Panc1 (cell line): Measurements from ENCODE around the gene FBXO9. TPM values are rescaled to one million over a fixed set of nuclear protein-coding genes. Genes with fewer than 3 reads are reported as not detected.

Source experiments
- ATAC-seq: fragments of 200-7000 bp; cut with Tn5 transposase; 2 replicates; pipeline ENCODE4 v1.9.1; 2020; ENCODE audit warnings: mild to moderate bottlenecking, moderate library complexity
- BruUV-seq: library from RNA; stranded (reverse); fragments of 400-500 nt; replicated peaks from 2 replicates; lab custom pipeline; 2021; lab: Mats Ljungman, UMichigan
- CTCF ChIA-PET: fragments of 300-600 bp; sonication (Branson Sonifier 250); formaldehyde crosslinking; loops from one replicate; lab custom pipeline; 2022; ENCODE audit warnings: antibody characterized with exemption; lab: Charles Lee
- POLR2A ChIA-PET: fragments of 300-600 bp; sonication (Branson Sonifier 250); formaldehyde crosslinking; loops from one replicate; lab custom pipeline; 2022; ENCODE audit warnings: antibody characterized with exemption; lab: Charles Lee
- DNase-seq: peaks from one replicate; pipeline ENCODE4 v3.0.0-alpha.2; 2010; ENCODE audit warnings: low read depth, low spot score
- H3K27ac ChIP-seq: 2 replicates; pipeline ENCODE4 v1.5.1; 2011; ENCODE audit warnings: mild to moderate bottlenecking, low read length, inconsistent platforms
- H3K27me3 ChIP-seq: fragments of 200-500 bp; sonication (Bioruptor generic); 2 replicates; pipeline ENCODE4 v1.6.0; 2014; ENCODE audit warnings: low read length, inconsistent platforms; ENCODE audit not compliant: control insufficient read depth, insufficient read depth
- H3K36me3 ChIP-seq: fragments of 200-500 bp; sonication (Bioruptor generic); 2 replicates; pipeline ENCODE4 v1.5.1; 2014; ENCODE audit warnings: inconsistent platforms, mild to moderate bottlenecking, low read length, moderate library complexity; ENCODE audit not compliant: control insufficient read depth, insufficient read depth
- H3K4me1 ChIP-seq: 2 replicates; pipeline ENCODE4 v1.5.1; 2011; ENCODE audit warnings: inconsistent platforms, mild to moderate bottlenecking, low read length, moderate library complexity; ENCODE audit not compliant: control insufficient read depth, insufficient read depth
- H3K4me3 ChIP-seq, 2 experiments: 2 replicates each; pipeline ENCODE4 v1.5.1; 2011 to 2012; ENCODE audit warnings: low read depth in 2 of 2, low read length in 2 of 2, mild to moderate bottlenecking in 2 of 2, inconsistent platforms in 1 of 2, moderate library complexity in 1 of 2
- H3K9me3 ChIP-seq: fragments of 200-500 bp; sonication (Bioruptor generic); 2 replicates; pipeline ENCODE4 v1.5.1; 2014; ENCODE audit warnings: low read depth, mild to moderate bottlenecking, inconsistent platforms, low read length, moderate library complexity; ENCODE audit not compliant: control insufficient read depth, insufficient read depth
- REST ChIP-seq, 2 experiments: IDR thresholded peaks; 2 replicates each; pipeline ENCODE4 v1.6.1; 2011 to 2012; ENCODE audit warnings: low read depth in 2 of 2, control low read depth in 1 of 2, low read length in 1 of 2, mild to moderate bottlenecking in 1 of 2, moderate library complexity in 1 of 2; ENCODE audit not compliant: insufficient read depth in 1 of 2
- SIN3A ChIP-seq: IDR thresholded peaks from 2 replicates; pipeline ENCODE4 v1.6.1; 2012; ENCODE audit warnings: low read depth, mild to moderate bottlenecking, low read length, moderate library complexity, borderline replicate concordance; ENCODE audit not compliant: insufficient read depth
- TCF7L2 ChIP-seq: IDR thresholded peaks from 2 replicates; pipeline ENCODE4 v1.6.1; 2011; ENCODE audit warnings: mild to moderate bottlenecking, low read depth, low read length, inconsistent platforms
- in situ Hi-C: cut with HindIII; loops from 2 replicates; pipeline ENCODE4 v1.10.0; 2016; ENCODE audit warnings: low sequenced_read_pairs, low pct_unique_long_range_greater_than_20kb
- intact Hi-C: fragments of 100-400 bp; cut with micrococcal nuclease; formaldehyde crosslinking; loops from one replicate; pipeline ENCODE4 v1.10.0; 2022; ENCODE audit not compliant: unreplicated experiment
- total RNA-seq: library from RNA; stranded (reverse); gene quantifications from one replicate; pipeline ENCODE4 v1.2.1, GENCODE V29; 2021; ENCODE audit not compliant: unreplicated experiment

FBXO9 gene
- total RNA-seq, 1 experiment from 2014 or later = 60.0 TPM

GRCh38 chr6:53148684-53149083, 83.5 kb downstream of the FBXO9 start, which contains the start of gene GCM1:
Gene GCM1, minus strand, starts transcription at chr6:53148841. Its CDS starts 3,209 bp downstream, at chr6:53145632.
- ChIA-PET POLR2A (no interaction called here), CTCF (no interaction called here)
- H3K27me3 ChIP-seq = peaks cover 2% of the 10 kb centered on the region; the same call in 1 of the 2 replicates
- in situ Hi-C loops = no loop called here
- no peaks in the 10 kb centered on the region for H3K36me3 ChIP-seq
- H3K4me1 ChIP-seq = no peaks in the 10 kb centered on the region
- ATAC-seq = no peak
- no peak within 1 kb of the TSS for H3K4me3 ChIP-seq
- TF ChIP-seq REST (IDR thresholded peaks at IDR 0.05; ENCODE audit: insufficient read depth in 1 of 2, low read depth in 2 of 2, low read length in 1 of 2) (no peak), SIN3A (no peak), TCF7L2 (no peak)
- H3K27ac ChIP-seq = no peak within 1 kb of the TSS
- intact Hi-C loops = no loop called here
- DNase-seq = no peak
- no peaks in the 10 kb centered on the region for H3K9me3 ChIP-seq
- BruUV-seq = no TSS peak

Other genes with a start within 250 kb of the FBXO9 start
- not detected for gene GSTA5, start 224.6 kb upstream of the FBXO9 start, total RNA-seq
- gene GSTA3, start 155.7 kb upstream of the FBXO9 start, total RNA-seq = not detected
- 3.9 TPM for gene GSTA4, start 70.1 kb upstream of the FBXO9 start, total RNA-seq
- 4.2 TPM for gene CILK1, start 3.6 kb upstream of the FBXO9 start, total RNA-seq
- not detected for gene GCM1, start 83.4 kb downstream of the FBXO9 start, total RNA-seq